GM10266 (cell line): Measurements from ENCODE around the gene TOMM20.

ENCODE experiments used
- DNase-seq: peaks from one replicate; pipeline ENCODE4 v3.0.0; 2012; ENCODE audit errors: extremely low spot score
- CTCF ChIP-seq: IDR thresholded peaks from 2 replicates; pipeline ENCODE4 v1.5.1; 2012; ENCODE audit warnings: mild to moderate bottlenecking, low read depth; ENCODE audit not compliant: control insufficient read depth, insufficient read depth; ENCODE audit errors: missing control alignments

The TOMM20 gene

GRCh38 chr1:235072096-235072495 lies 56.5 kb downstream of the TOMM20 start:
- DNase-seq: no peak
- no peak for TF ChIP-seq CTCF

GRCh38 chr1:235070819-235071218 lies 57.8 kb downstream of the TOMM20 start:
- no peak for TF ChIP-seq CTCF

GRCh38 chr1:235069577-235070563 lies 58.8 kb downstream of the TOMM20 start:
- no peak for TF ChIP-seq CTCF
- DNase-seq: no peak

More at GRCh38 chr1:235070819-235071218, 57.8 kb downstream of the TOMM20 start:
- DNase-seq: no peak

- DNase-seq: no peak
- no peak for TF ChIP-seq CTCF
Observed at GRCh38 chr1:235069176-235069575, 59.5 kb downstream of the TOMM20 start.

- no peak for TF ChIP-seq CTCF
- DNase-seq: no peak
Observed at GRCh38 chr1:235068158-235069121, 60.2 kb downstream of the TOMM20 start.

- TF ChIP-seq CTCF: no peak
- no peak for DNase-seq
Observed at GRCh38 chr1:235067396-235068157, 61.1 kb downstream of the TOMM20 start.
